GM19395 (cell line): ENCODE data around the gene MSANTD1.
"Not testable (repeated sequence)": the region's sequence is repeated elsewhere in the genome, so short reads cannot be mapped to it uniquely, and the experiment has no call there.

ENCODE experiments used
- ATAC-seq: cut with Tn5 transposase; IDR thresholded peaks from one replicate; pipeline ENCODE4 v1.9.1; 2021; ENCODE audit warnings: mild to moderate bottlenecking, moderate library complexity; ENCODE audit not compliant: unreplicated experiment

The MSANTD1 gene

DNA sequence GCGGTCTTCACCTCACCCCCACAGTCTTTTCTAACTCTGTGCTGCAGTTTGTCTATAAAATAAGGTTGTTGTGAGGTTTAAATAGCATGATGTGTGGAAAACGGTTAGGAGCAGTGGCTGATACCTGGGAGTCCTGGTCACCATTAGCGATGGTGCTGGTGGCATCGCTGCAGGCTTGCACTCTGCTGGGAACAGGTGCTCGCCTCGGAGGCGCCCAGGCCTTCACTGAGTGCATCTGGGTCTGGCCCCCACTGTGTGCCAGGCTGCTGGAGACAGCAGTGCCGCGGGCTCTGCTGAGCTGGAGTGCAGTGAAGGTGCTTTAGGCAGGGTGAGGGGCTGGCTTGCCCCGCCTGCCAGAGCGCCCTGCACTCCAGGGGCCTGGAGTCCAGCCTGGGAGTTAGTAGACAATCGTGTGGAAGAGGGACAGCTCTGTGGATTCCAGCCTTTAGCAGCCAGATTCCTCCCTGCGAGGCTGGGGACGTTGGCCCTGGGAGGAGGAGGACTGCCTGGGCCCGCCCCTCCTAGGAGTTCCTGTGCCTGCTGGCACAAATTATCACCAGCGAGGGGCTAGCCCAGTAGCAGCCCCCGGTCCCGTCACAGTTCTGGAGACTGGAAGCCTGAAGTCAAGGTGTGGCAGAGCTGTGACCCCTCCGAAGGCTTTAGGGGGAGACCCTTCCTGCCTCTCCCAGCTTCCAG is 51.2 kb downstream of the MSANTD1 start:
- ATAC-seq: no peak

DNA sequence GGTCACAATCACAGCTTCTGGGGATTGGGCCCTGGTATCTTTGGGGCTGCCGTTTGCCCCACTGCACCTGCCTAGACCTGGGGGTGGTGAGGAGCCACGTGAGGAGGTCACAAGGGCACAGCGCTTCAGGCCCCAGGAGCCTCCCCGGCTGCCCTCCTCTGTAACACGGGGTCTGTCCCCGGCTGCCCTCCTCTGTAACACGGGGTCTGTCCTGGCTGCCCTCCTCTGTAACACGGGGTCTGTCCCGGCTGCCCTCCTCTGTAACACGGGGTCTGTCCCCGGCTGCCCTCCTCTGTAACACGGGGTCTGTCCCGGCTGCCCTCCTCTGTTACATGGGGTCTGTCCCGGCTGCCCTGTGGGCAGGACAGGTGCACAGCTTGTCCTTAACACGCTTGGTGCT is 51.9 kb downstream of the MSANTD1 start:
- not testable (repeated sequence) for ATAC-seq

DNA sequence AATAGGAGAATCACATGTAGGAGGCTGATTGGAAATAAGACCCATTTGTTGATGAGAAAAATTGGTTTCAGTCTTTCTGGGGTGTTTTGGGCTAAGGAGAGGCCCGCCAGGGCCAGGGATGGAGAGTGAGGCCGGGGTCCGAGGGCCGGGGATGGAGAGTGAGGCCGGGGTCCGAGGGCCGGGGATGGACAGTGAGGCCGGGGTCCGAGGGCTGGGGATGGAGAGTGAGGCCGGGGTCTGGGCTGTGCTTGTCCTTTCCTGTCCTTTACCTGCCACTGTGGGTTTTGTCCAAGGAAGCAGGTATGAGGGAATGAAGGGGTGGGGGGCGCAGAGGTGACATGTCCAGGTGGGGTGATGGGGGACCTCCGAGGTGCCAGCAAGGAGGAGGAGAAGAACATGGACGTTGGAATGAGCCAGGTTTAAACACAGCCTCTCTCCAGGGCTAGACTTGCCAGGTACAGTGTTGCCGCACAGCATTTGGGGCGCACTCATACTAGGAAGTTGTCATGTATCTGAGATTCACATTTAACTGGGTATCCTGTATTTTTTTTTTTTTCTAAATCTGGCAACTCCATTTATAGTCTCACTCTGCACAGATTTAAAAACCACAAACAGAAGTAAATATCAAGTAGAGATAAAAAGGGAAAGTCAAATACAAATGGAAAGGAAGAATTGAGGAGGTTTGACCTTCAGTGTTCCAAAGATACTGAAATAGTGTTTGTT is 52.7 kb downstream of the MSANTD1 start:
- no peak for ATAC-seq

DNA sequence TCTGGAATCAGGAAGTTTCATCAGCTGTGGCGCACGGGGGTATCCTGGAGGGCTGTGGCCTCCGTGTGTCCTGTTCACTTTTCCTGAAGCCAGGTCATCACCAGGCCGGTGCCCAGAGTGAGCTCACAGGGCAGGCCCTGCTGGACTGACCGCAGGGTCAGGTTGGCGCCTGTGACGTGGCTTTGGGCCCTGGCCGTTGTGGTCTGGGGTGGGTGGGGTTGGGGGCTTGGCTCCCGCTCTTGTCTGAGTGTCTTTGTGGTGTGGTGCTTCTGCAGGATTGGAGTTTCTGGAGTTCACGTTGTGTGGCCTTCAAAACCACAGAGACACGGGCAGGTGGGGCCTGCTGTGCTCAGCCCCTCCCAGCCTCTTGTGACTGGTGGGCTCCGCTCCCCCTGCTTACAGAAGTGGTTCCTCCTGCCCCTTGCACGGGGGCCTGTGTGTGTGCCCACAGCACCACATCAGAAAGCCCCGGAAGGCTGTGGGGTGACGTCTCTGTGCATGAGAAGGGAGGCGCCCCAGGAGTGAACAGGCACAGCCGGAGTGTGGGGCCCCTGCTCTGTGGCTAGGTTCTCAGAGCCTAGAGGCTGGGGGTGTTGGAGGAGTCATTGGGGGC is 53.3 kb downstream of the MSANTD1 start:
- no peak for ATAC-seq

DNA sequence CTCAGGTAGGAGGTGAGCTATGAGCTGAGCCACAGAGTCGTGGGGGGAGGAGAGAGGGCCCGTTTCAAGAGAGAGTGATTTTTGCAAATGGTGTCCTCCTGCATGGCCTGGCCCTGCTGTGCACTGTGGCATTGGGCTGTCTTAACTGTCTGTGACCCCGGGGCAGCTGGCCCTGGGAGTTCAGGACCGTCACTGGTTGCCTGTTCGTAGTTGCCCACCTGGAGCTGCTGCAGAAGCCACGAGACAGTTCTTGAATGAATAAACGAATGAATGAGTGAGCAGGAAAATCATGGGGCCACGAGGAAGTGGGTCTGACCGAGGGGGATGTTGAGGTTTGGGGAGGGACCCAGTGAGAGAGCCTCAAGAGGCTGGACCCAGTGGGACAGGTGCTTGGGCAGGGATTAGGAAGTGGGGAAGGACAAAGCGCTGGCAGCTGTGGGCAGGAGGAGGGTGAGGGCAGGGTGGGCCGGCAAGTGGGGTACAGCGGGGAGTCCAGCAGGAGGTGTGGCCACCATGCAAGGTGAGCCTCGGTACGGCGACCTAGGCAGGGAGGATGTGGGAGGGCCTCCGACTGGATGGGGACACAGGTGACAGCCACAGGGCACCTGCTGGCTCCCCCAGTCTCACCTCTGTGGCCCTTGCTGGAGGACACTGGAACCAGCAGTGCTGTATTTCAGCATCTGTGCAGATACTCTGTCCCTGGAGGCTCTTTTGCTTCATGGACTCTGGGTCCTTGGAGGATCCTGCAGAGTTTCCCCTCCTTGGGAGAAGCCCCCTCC is 54.0 kb downstream of the MSANTD1 start:
- ATAC-seq: no peak

DNA sequence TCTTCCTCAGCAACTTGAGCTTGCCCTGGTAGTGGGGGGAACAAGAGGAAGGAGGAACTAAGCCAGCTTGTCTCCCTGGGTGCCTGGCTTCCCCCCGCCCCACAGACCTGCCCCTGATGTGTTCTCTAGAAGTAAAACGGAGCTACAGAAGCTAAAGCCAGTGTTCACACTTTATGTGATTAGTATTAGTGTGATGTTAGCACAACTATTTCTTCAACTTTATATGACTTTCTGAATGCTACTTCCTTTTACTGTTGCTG is 54.5 kb downstream of the MSANTD1 start:
- no peak for ATAC-seq

DNA sequence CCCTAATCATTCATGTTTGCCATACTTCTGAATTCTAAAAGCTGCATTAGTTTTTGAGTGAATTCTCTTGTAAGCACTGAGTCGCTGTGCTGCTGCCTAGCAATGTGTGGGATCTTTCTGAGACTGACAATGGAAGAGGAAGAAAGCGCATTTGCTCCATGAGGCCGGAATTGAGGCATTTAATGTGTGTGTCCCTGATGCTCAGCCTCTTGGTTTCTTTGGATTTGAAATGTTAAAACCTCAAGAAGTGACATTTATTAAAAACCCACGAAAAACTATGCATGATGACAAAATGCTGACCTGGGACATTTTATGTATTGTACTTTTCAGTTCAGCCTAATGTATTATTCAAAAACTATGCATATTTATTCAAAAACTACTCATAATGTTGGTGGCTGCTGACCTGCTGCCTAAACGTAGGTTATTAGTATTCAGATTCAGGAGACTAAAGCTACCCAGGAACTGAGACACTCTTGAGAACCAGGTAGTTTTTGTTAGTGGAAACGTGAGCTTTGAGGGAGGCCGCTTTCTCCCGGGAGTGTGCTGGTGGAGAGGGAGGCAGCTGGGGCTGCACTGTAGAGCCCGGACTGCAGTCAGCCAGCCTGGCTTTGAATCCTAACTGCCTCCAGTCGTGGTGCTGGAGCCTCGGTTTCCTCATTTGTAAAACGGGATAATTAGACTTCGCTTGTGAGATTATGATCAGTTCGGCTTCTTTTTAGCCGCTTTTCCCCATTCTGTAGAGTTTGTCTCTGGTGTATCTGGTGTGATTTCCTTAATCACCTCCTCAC is 55.2 kb downstream of the MSANTD1 start:
- no peak for ATAC-seq

DNA sequence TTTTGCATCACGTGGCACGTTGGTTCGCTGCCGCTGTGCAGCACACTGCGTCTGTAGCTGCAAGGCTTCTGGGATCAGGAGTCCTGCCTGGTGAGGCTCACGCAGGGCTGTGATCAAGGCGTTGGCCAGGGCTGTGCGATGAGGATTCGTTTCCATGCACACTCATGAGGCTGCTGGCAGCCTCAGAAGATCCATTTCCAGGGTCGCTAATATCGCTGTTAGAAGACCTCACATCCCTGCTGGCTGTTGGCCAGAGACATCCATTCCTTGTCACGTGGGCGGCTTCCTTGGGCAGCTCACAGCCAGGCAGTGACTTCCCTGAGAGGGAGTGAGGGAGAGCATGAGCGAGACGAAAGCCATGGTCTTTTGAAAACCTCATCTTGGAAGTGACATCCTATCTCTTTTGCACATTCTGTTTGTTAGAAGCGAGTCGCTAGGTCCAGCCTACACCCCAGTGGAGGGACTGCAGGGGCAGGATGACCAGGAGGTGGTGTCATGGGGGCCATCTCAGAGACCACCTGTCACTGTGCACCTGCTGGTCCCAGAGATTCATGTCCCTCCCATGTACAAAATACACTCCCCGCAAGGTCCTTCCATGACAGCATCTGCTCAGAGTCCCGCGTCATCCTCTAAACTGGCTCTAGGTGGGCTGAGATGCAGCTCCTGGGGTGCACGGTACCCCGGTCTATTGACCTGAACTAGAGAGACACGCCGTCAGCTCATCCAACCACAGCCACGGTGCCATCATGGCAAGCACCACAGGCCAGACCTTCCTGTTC is 56.1 kb downstream of the MSANTD1 start:
- no peak for ATAC-seq

DNA sequence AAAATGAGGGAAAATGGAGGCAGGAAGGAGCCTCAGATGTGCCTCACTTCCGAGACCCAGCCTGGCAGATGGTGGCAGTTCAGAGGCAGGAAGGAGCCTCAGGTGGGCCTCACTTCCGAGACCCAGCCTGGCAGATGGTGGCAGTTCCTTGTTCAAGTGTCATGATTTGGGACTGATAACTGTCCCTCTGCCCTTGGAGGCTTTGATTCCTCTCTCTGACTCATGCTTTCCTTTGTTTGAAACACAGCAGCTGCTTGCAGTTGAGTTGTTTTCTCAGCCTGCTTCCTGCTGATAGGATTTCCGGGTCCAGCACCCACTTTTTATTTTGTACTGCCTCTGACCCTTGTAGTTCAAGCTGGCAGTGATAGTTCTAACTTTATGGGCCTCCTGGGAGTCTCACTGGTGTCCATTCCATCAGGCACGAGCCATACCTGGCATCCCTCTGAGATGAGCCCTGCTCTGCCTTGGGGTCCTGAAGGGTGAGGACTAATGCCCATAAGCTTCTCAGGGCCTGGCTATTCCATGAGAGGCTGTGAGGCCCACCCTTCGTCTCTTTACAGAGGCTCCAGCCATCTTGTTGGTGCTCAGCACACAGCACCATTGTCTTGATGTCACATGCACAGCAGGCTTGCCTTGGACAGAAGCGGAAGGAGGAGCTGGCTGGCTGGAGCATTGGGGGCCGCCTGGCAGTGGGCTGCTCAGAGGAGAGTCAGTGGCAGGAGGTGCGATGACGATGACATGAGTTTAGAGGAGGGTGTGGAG is 56.8 kb downstream of the MSANTD1 start:
- no peak for ATAC-seq
